Type B pancreatic cell (in vitro differentiated cells): ENCODE data around the gene LY6G5C. TPM values are rescaled to one million over a fixed set of nuclear protein-coding genes. Genes with fewer than 3 reads are reported as not detected.
A peak's percentile ranks its signal among the peaks of the same experiment; 100 is the strongest.

Experiments
- DNase-seq: peaks from one replicate; pipeline ENCODE4 v3.0.0; 2021; ENCODE audit warnings: mixed read lengths; ENCODE audit not compliant: unreplicated experiment; ENCODE audit errors: extremely low spot score
- H3K27ac Mint-ChIP-seq: 2 replicates; pipeline ENCODE4 v1.8.0; 2021; ENCODE audit warnings: mild to moderate bottlenecking, mixed read lengths
- H3K27me3 Mint-ChIP-seq: 2 replicates; pipeline ENCODE4 v1.8.0; 2021; ENCODE audit warnings: mixed read lengths
- H3K36me3 Mint-ChIP-seq: 2 replicates; pipeline ENCODE4 v1.8.0; 2021; ENCODE audit warnings: mixed read lengths
- H3K4me1 Mint-ChIP-seq: one replicate; pipeline ENCODE4 v1.8.0; 2021; ENCODE audit warnings: mixed read lengths; ENCODE audit not compliant: unreplicated experiment
- H3K4me3 Mint-ChIP-seq: 2 replicates; pipeline ENCODE4 v1.8.0; 2021; ENCODE audit warnings: mild to moderate bottlenecking, mixed read lengths
- H3K9me3 Mint-ChIP-seq: 2 replicates; pipeline ENCODE4 v1.8.0; 2021; ENCODE audit warnings: mixed read lengths
- CTCF ChIP-seq: fragments of 200-600 bp; sonication (generic); conservative IDR thresholded peaks from 2 replicates; pipeline ENCODE4 v1.5.0; 2021; ENCODE audit warnings: antibody characterized with exemption, mild to moderate bottlenecking
- total RNA-seq: library from RNA; stranded (reverse); gene quantifications from 2 replicates; pipeline ENCODE4 v1.2.1, GENCODE V29; 2021; ENCODE audit warnings: low replicate concordance

Gene LY6G5C
- total RNA-seq, 1 donor from 2014 or later = 2.3 TPM

- H3K36me3 Mint-ChIP-seq = peaks cover 35% of the 10 kb centered on the region
- H3K9me3 Mint-ChIP-seq = no peaks in the 10 kb centered on the region
- H3K27me3 Mint-ChIP-seq = no peaks in the 10 kb centered on the region
- peak overlapping the region; percentile 95 for H3K4me3 Mint-ChIP-seq
- no peak for TF ChIP-seq CTCF
- peaks cover 23% of the 10 kb centered on the region for H3K4me1 Mint-ChIP-seq
- no peak for DNase-seq
- H3K27ac Mint-ChIP-seq = peak overlapping the region; percentile 69
Observed at GRCh38 chr6:31727717-31728671, 47.1 kb upstream of the LY6G5C start.

DNA sequence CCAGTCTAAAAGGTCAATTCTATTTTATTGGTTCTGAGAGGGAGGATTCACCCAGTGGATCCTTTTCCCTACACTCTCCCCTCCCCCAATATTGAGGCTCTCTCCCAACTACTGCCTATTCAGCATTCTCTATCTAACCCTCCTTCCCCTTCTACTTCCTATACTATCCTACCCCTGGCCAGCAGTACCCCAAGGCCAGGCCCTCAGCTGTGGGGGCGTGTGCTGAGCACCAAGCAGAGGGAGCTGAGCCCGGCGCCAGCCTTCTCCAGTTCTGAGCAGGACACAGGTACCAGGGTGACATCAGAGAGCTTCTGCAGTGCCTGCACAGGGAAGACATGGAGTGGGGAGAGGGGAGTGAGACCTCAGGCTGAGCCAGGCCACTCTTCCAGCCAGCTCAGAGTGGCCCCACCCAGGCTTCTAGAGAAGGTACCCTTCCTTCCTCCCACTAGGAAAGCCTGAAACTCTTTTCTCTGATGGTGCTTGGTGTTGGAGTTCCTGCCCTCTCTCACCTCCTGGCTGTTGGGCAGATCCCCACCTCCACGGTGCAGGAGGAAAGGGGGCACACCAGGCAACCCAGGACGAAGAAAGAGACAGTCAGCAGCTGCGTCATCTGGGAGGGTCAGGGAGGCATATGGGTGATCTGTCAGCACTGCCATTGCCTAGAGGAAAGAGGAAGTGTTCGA is 46.3 kb upstream of the LY6G5C start:
- Mint-ChIP-seq H3K4me1 (peaks cover 23% of the 10 kb centered on the region), H3K27me3 (no peaks in the 10 kb centered on the region), H3K9me3 (no peaks in the 10 kb centered on the region), H3K36me3 (peaks cover 33% of the 10 kb centered on the region), H3K27ac (peak overlapping the region; percentile 69), H3K4me3 (peak overlapping the region; percentile 77)
- TF ChIP-seq CTCF = no peak
- no peak for DNase-seq

DNA sequence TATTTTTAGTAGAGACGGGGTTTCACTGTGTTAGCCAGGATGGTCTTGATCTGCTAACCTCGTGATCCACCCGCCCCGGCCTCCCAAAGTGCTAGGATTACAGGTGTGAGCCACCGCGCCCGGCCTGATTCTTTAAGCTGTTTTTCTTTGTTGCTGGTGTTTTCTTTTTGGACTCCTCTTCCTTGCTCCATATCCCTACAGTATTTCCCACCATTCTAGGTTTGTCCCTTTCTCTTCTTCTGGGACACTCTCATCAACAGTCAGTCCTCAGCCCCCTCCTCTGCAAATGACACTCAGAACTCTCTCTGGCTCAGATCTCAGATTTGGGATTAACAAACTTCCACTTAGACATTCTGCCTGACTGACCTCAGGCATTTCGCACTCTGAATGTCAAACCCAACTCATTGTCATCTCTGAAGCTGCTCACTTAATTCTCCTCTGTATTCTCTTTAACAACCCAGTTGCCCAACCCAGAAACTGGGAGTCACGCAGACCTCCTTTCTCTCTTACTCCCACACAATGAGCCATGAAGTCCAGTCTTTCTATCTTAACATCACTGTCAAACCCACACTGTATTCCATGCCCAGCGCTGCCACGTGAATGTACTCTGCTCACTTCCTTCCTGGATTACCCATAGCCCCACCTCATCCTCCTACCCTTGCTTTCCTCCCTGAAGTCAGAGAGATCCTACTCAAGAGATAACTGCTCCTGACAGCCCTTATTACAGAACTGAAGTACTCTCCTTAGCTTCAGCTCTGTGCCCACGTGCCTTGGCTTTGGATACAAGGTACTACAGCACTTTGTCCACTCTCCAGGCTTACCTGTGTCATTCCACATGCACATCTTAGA is 44.9 kb upstream of the LY6G5C start:
- H3K4me1 Mint-ChIP-seq = peaks cover 19% of the 10 kb centered on the region
- peak overlapping the region; percentile 32 for H3K27ac Mint-ChIP-seq
- H3K27me3 Mint-ChIP-seq = no peaks in the 10 kb centered on the region
- DNase-seq = no peak
- no peak for TF ChIP-seq CTCF
- H3K9me3 Mint-ChIP-seq = no peaks in the 10 kb centered on the region
- H3K4me3 Mint-ChIP-seq = no peak overlapping the region
- H3K36me3 Mint-ChIP-seq = peaks cover 26% of the 10 kb centered on the region

GRCh38 chr6:31723980-31724691 is 43.3 kb upstream of the LY6G5C start:
- Mint-ChIP-seq H3K4me1 (peaks cover 16% of the 10 kb centered on the region), H3K9me3 (peaks cover 5% of the 10 kb centered on the region), H3K36me3 (peaks cover 21% of the 10 kb centered on the region), H3K4me3 (no peak overlapping the region), H3K27me3 (no peaks in the 10 kb centered on the region), H3K27ac (peak overlapping the region; percentile 13)
- DNase-seq = no peak
- no peak for TF ChIP-seq CTCF
